OCI-LY7 (cell line): Measurements from ENCODE around the gene ARID5B. TPM values are rescaled to one million over a fixed set of nuclear protein-coding genes. Genes with fewer than 3 reads are reported as not detected.

Experiments used
- BruUV-seq: library from RNA; stranded (reverse); fragments of 400-500 nt; replicated peaks from 2 replicates; lab custom pipeline; 2021; lab: Mats Ljungman, UMichigan
- CTCF ChIA-PET: fragments of 300-600 bp; sonication (Branson Sonifier 250); formaldehyde crosslinking; loops from one replicate; lab custom pipeline; 2022; ENCODE audit warnings: antibody characterized with exemption; ENCODE audit not compliant: unreplicated experiment; lab: Charles Lee
- POLR2A ChIA-PET: fragments of 300-600 bp; sonication (Branson Sonifier 250); formaldehyde crosslinking; loops from one replicate; lab custom pipeline; 2022; ENCODE audit warnings: antibody characterized with exemption; lab: Charles Lee
- DNase-seq: peaks from one replicate; pipeline ENCODE4 v3.0.0-alpha.2; 2015; ENCODE audit warnings: low spot score
- H2AFZ ChIP-seq: fragments of 200-600 bp; sonication (generic), shearing (Covaris generic); 2 replicates; pipeline ENCODE4 v1.6.1; 2014; ENCODE audit warnings: mild to moderate bottlenecking, antibody characterized with exemption, low read length, moderate library complexity
- H3K27ac ChIP-seq: fragments of 200-600 bp; sonication (generic); 2 replicates; pipeline ENCODE4 v1.5.1; 2014; ENCODE audit warnings: mixed run types, low read depth, mild to moderate bottlenecking, moderate library complexity, low read length, inconsistent platforms; ENCODE audit not compliant: poor library complexity, severe bottlenecking
- H3K36me3 ChIP-seq: fragments of 200-600 bp; sonication (generic); 2 replicates; pipeline ENCODE4 v1.6.1; 2014; ENCODE audit warnings: mild to moderate bottlenecking, antibody characterized with exemption, low read length, moderate library complexity, mixed read lengths; ENCODE audit not compliant: insufficient read depth
- H3K4me1 ChIP-seq: fragments of 200-600 bp; sonication (generic); 2 replicates; pipeline ENCODE4 v1.5.1; 2014; ENCODE audit warnings: mild to moderate bottlenecking, low read length; ENCODE audit not compliant: insufficient read depth, poor library complexity, severe bottlenecking
- H3K4me2 ChIP-seq: fragments of 200-600 bp; sonication (generic); 2 replicates; pipeline ENCODE4 v1.6.1; 2014; ENCODE audit warnings: mild to moderate bottlenecking, low read length
- H3K4me3 ChIP-seq: fragments of 200-600 bp; sonication (generic); 2 replicates; pipeline ENCODE4 v1.5.1; 2014; ENCODE audit warnings: mild to moderate bottlenecking, low read depth, low read length; ENCODE audit not compliant: poor library complexity, severe bottlenecking
- H3K79me2 ChIP-seq: fragments of 200-600 bp; sonication (generic); 2 replicates; pipeline ENCODE4 v1.6.1; 2016; ENCODE audit warnings: low read depth, mild to moderate bottlenecking, low read length, moderate library complexity, mixed read lengths; ENCODE audit not compliant: insufficient read depth
- H3K9me2 ChIP-seq: fragments of 200-600 bp; sonication (generic); 2 replicates; pipeline ENCODE4 v1.6.1; 2016; ENCODE audit warnings: mild to moderate bottlenecking, low read length, mixed read lengths; ENCODE audit not compliant: insufficient read depth
- H3K9me3 ChIP-seq: fragments of 200-600 bp; sonication (generic); 2 replicates; pipeline ENCODE4 v1.6.1; 2014; ENCODE audit warnings: mild to moderate bottlenecking, mixed run types, low read length, mixed read lengths
- H4K20me1 ChIP-seq: fragments of 200-600 bp; sonication (generic); 2 replicates; pipeline ENCODE4 v1.6.1; 2014; ENCODE audit warnings: mild to moderate bottlenecking, antibody characterized with exemption, low read length, moderate library complexity, mixed read lengths; ENCODE audit not compliant: insufficient read depth
- CTCF ChIP-seq: fragments of 200-600 bp; sonication (generic); conservative IDR thresholded peaks from 2 replicates; pipeline ENCODE4 v1.5.1; 2014; ENCODE audit warnings: mild to moderate bottlenecking, antibody characterized with exemption, low read length, moderate library complexity, mixed read lengths
- EZH2phosphoT487 ChIP-seq: fragments of 200-600 bp; sonication (generic); IDR thresholded peaks from 2 replicates; pipeline ENCODE4 v1.6.1; 2018; ENCODE audit warnings: low read depth, borderline replicate concordance, mild to moderate bottlenecking, mixed run types, antibody characterized with exemption, low read length, moderate library complexity, mixed read lengths
- intact Hi-C: fragments of 100-400 bp; cut with micrococcal nuclease; formaldehyde crosslinking; loops from one replicate; pipeline ENCODE4 v1.10.0; 2022; ENCODE audit not compliant: unreplicated experiment
- total RNA-seq, 2 experiments: library from RNA; depleted of rRNA in 1 of 2; stranded (reverse); fragments of >200 nt in 1 of 2; shearing (Covaris generic) in 1 of 2; gene quantifications; 2 replicates each; pipeline ENCODE4 v1.2.3, GENCODE V29; 2014 to 2022

The ARID5B gene
- total RNA-seq, 2 experiments from 2014 or later = 38.0 to 56.7 TPM

- DNase-seq = no peak
- CTCF ChIA-PET = no interaction called here
- no peaks in the 10 kb centered on the region for H3K4me1 ChIP-seq
- no peaks in the 10 kb centered on the region for H3K79me2 ChIP-seq
- intact Hi-C loops = no loop called here
- no TSS peak for BruUV-seq
- no peaks in the 10 kb centered on the region for H3K9me3 ChIP-seq
- H3K4me2 ChIP-seq = no peak overlapping the region
- POLR2A ChIA-PET = interaction anchor here (0.7 to 1.6 kb wide), 2 partner anchors 10 to 567 kb away, joined by 3 to 4 read pairs; no protein-coding TSS in a partner anchor
- H3K9me2 ChIP-seq = no peaks in the 10 kb centered on the region
- H3K36me3 ChIP-seq = peaks cover 32% of the 10 kb centered on the region
- no peak overlapping the region for H2AFZ ChIP-seq
- no peak overlapping the region for H3K27ac ChIP-seq
- no peak overlapping the region for H3K4me3 ChIP-seq
- no peak for TF ChIP-seq EZH2phosphoT487
- no peak for TF ChIP-seq CTCF
- H4K20me1 ChIP-seq = no peaks in the 10 kb centered on the region
These were observed 194.9 kb downstream of the ARID5B start for GRCh38 chr10:62096256-62096933.

- no peak for DNase-seq
- Histone ChIP-seq H3K27ac (no peak overlapping the region), H3K9me3 (no peaks in the 10 kb centered on the region), H3K36me3 (peaks cover 12% of the 10 kb centered on the region; the same call in 1 of the 2 replicates), H3K9me2 (no peaks in the 10 kb centered on the region), H3K4me1 (no peaks in the 10 kb centered on the region), H3K4me3 (no peak overlapping the region), H3K4me2 (no peak overlapping the region), H2AFZ (no peak overlapping the region), H3K79me2 (no peaks in the 10 kb centered on the region), H4K20me1 (no peaks in the 10 kb centered on the region)
- no peak for TF ChIP-seq EZH2phosphoT487
- no peak for TF ChIP-seq CTCF
- no TSS peak for BruUV-seq
- CTCF ChIA-PET = no interaction called here
- intact Hi-C loops = no loop called here
- POLR2A ChIA-PET = interaction anchor here (0.6 to 0.7 kb wide), 3 partner anchors 20 to 79 kb away, joined by 3 to 4 read pairs (median 3); no protein-coding TSS in a partner anchor
These were observed 197.0 kb downstream of the ARID5B start for GRCh38 chr10:62098278-62099121.
